Heart left ventricle (tissue), 16 donors: ENCODE results near the gene DMD. TPM values are rescaled to one million over a fixed set of nuclear protein-coding genes. Genes with fewer than 3 reads are reported as not detected.
A peak's percentile ranks its signal among the peaks of the same experiment; 100 is the strongest.
"Not testable (repeated sequence)": the region's sequence is repeated elsewhere in the genome, so short reads cannot be mapped to it uniquely, and the experiment has no call there.

Experiments used
- ATAC-seq, 4 donors: fragments of 200-7000 bp; cut with Tn5 transposase; one replicate each; pipeline ENCODE4 v1.9.1; 2020 to 2022; ENCODE audit warnings: moderate library complexity in 4 of 4, mild to moderate bottlenecking in 3 of 4, moderate number of reproducible peaks in 1 of 4
- DNase-seq, 5 donors: peaks; one replicate each; pipeline ENCODE4 v3.0.0-alpha.2; 2020
- H3K27ac ChIP-seq, 12 donors: fragments of 200-600 bp; sonication (generic) in 4 of 12; one replicate each; pipeline versions ENCODE4 v1.5.0 to v1.8.0; 2016 to 2022; ENCODE audit warnings: mild to moderate bottlenecking in 2 of 12
- H3K27me3 ChIP-seq, 9 donors: fragments of 200-600 bp; sonication (generic) in 2 of 9; one replicate each; pipeline versions ENCODE4 v1.5.1 to v1.8.0; 2016 to 2022; ENCODE audit warnings: mild to moderate bottlenecking in 3 of 9
- H3K36me3 ChIP-seq, 9 donors: fragments of 200-600 bp; sonication (generic) in 2 of 9; one replicate each; pipeline versions ENCODE4 v1.5.0 to v1.8.0; 2018 to 2022; ENCODE audit warnings: mild to moderate bottlenecking in 2 of 9
- H3K4me1 ChIP-seq, 12 donors: fragments of 200-600 bp; sonication (generic) in 4 of 12; one replicate each; pipeline versions ENCODE4 v1.5.0 to v1.8.0; 2016 to 2022; ENCODE audit warnings: mild to moderate bottlenecking in 3 of 12
- H3K4me3 ChIP-seq, 12 donors: fragments of 200-600 bp; sonication (generic) in 4 of 12; one replicate each; pipeline versions ENCODE4 v1.5.0 to v1.8.0; 2017 to 2022; ENCODE audit warnings: mild to moderate bottlenecking in 9 of 12, moderate library complexity in 4 of 12
- H3K9me3 ChIP-seq, 12 donors: fragments of 200-600 bp; sonication (generic) in 4 of 12; one replicate each; pipeline versions ENCODE4 v1.5.0 to v1.8.0; 2016 to 2022; ENCODE audit warnings: mild to moderate bottlenecking in 1 of 12
- POLR2A ChIP-seq, 2 donors: fragments of 450-650 bp; IDR thresholded peaks; one replicate each; pipeline ENCODE4 v1.6.1; 2017; ENCODE audit warnings: antibody characterized with exemption in 2 of 2, mild to moderate bottlenecking in 2 of 2, moderate library complexity in 2 of 2
- WGBS, 4 donors: extraction: QIAGEN DNeasy Blood & Tissue Kit in 2 of 4; methylation state at CpG; one replicate each; pipeline versions ENCODE4 v1.1.5 to v1.1.7; 2013 to 2018; 5-methylcytosine and 5-hydroxymethylcytosine counted together
- intact Hi-C, 10 donors: fragments of 100-400 bp; cut with DNase I; formaldehyde crosslinking; loops; one replicate each; pipeline versions ENCODE4 v1.11.1 to v1.14.2; 2022
- polyA plus RNA-seq, 2 donors: library from polyadenylated mRNA; stranded (reverse); fragments of 200-250 nt; gene quantifications; one replicate each; pipeline ENCODE4 v1.2.3, GENCODE V29; 2013
- total RNA-seq, 9 donors: library from RNA; depleted of rRNA in 2 of 9; stranded (reverse); fragments of >200 nt in 2 of 9; fragmentation: NEBNext Ultra II Directional in 3 of 9; extraction: Animal tissue kit (Norgen Biotek cat#: 25700) in 3 of 9; gene quantifications; one replicate each; pipeline versions ENCODE4 v1.1.0 to v1.2.4, GENCODE V29; 2016 to 2023
- TF ChIP-seq, protein P1 (sequence below), 12 donors: fragments of 200-600 bp; sonication (generic) in 4 of 12; IDR thresholded peaks; one replicate each; pipeline versions ENCODE4 v1.5.0 to v1.8.0; 2018 to 2022; ENCODE audit warnings: antibody characterized with exemption in 12 of 12, mild to moderate bottlenecking in 5 of 12
- donor health status: ischemic (EF 13 %, LVEDD 7.1; RV severe dilation, severe dysfunction).
- donor health status: healthy with polysubstance abuse.
- donor health status: DM: no; HTN: yes; CAD: no.
- donor health status: DM: no; HTN: no; CAD: no.
- donor health status: ischemic (EF 25% LVEDD 6.9; RV normal size, moderate dysfunction).
- donor health status: ischemic (EF 25% LVEDD 5.7; RV mildly dilated, moderate dysfunction).
- donor health status: healthy.
- donor health status: DM: yes; HTN: yes; CAD: no.
- donor health status: ischemic (EF 35%, LVEDD 5.7; RV mildly dilated, moderate dysfunction).
- donor health status: nonischemic (EF 11% LVEDD 7.7; RV severe dilation, severe dysfunction).
- donor health status: DM: yes; HTN: yes; CAD: no.
- donor health status: PGD.
- donor health status: ischemic (EF 29% LVEDD 5.4; RV normal size, mild dysfunction).
- donor health status: nonischemic (EF 23%, LVEDD 6.1; RV moderate dilation, normal function).

DMD gene
- total and polyA plus RNA-seq, 11 donors: 34.7 to 236 (median 162) TPM

DNA sequence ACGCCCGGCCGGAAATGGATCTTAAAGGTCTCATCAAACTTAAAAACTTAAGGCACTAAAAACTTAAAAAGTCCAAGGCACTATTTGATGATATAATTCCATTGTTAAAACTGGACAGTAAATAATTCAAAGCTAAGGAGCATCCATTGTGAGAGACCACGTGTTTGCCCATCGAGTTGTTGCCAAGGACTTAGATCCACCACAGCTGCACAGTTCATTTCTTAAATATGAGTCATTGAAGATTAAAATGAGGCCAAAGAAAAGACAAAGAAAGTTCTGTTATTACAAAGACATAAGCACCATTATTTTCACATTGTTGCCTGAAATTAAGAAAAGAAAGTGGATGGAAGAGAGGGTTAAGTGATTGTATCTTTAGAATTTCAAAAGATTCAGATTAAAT lies 1728.0 kb downstream of the DMD start:
- Histone ChIP-seq H3K4me1 (no peaks in the 10 kb centered on the region), H3K9me3 (no peaks in the 10 kb centered on the region), H3K4me3 (no peak overlapping the region), H3K27me3 (no peaks in the 10 kb centered on the region), H3K27ac (peak overlapping the region in 1 of 12 donors; percentile 48), H3K36me3 (no peaks in the 10 kb centered on the region)
- ATAC-seq (peak in 1 of 4 donors; percentile 65), DNase-seq (no peak)
- intact Hi-C loops: no loop called here
- WGBS, 4 donors: 68 to 77% (median 73%) methylated on average over 5 of the region's 5 CpGs
- TF ChIP-seq POLR2A (IDR thresholded peaks at IDR 0.05): no peak
- TF ChIP-seq, protein P1, sequence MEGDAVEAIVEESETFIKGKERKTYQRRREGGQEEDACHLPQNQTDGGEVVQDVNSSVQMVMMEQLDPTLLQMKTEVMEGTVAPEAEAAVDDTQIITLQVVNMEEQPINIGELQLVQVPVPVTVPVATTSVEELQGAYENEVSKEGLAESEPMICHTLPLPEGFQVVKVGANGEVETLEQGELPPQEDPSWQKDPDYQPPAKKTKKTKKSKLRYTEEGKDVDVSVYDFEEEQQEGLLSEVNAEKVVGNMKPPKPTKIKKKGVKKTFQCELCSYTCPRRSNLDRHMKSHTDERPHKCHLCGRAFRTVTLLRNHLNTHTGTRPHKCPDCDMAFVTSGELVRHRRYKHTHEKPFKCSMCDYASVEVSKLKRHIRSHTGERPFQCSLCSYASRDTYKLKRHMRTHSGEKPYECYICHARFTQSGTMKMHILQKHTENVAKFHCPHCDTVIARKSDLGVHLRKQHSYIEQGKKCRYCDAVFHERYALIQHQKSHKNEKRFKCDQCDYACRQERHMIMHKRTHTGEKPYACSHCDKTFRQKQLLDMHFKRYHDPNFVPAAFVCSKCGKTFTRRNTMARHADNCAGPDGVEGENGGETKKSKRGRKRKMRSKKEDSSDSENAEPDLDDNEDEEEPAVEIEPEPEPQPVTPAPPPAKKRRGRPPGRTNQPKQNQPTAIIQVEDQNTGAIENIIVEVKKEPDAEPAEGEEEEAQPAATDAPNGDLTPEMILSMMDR (IDR thresholded peaks at IDR 0.05): no peak

- intact Hi-C loops: no loop called here
- H3K4me3 ChIP-seq: no peak overlapping the region
- H3K27me3 ChIP-seq: no peaks in the 10 kb centered on the region
- no peaks in the 10 kb centered on the region for H3K4me1 ChIP-seq
- no peaks in the 10 kb centered on the region for H3K9me3 ChIP-seq
- H3K36me3 ChIP-seq: no peaks in the 10 kb centered on the region
- WGBS, 4 donors: 74 to 96% (median 87%) methylated on average over 4 of the region's 4 CpGs
- TF ChIP-seq, protein P1 (IDR thresholded peaks at IDR 0.05): no peak
- TF ChIP-seq POLR2A (IDR thresholded peaks at IDR 0.05): no peak
- no peak for DNase-seq
- no peak overlapping the region for H3K27ac ChIP-seq
- no peak for ATAC-seq
Observed at GRCh38 chrX:31480696-31481095, 1730.7 kb downstream of the DMD start.

DNA sequence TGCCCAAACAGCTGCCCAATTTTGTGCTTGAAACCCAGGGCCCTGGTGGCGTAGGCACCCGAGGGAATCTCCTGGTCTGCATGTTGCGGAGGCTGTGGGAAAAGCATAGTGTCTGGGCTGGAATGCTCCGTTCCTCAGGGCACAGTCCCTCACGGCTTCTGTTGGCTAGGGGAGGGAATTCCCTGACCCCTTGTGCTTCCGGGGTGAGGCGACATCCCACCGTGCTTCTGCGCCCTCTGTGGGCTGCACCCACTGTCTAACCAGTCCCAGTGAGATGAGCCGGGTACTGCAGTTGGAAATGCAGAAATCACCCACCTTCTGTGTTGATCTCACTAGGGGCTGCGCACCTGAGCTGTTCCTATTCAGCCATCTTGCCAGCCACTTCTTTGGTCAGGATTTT lies 1740.1 kb downstream of the DMD start:
- Histone ChIP-seq H3K27ac (no peak overlapping the region), H3K9me3 (peaks cover 0 to 5% (median 0%) of the 10 kb centered on the region in 12 donors), H3K4me1 (no peaks in the 10 kb centered on the region), H3K36me3 (no peaks in the 10 kb centered on the region), H3K4me3 (no peak overlapping the region), H3K27me3 (no peaks in the 10 kb centered on the region)
- no peak for DNase-seq
- 79 to 97% (median 93%) methylated on average over 10 to 11 of the region's 11 CpGs for WGBS, 4 donors
- TF ChIP-seq, protein P1 (IDR thresholded peaks at IDR 0.05): no peak
- no peak for ATAC-seq
- intact Hi-C loops: no loop called here

- H3K36me3 ChIP-seq, H3K9me3 ChIP-seq, H3K4me1 ChIP-seq, ATAC-seq, intact Hi-C loops, H3K27me3 ChIP-seq, H3K27ac ChIP-seq, H3K4me3 ChIP-seq, DNase-seq: not testable (repeated sequence)
- 92 to 97% (median 93%) methylated on average over 6 to 7 of the region's 7 CpGs for WGBS, 4 donors
Observed at GRCh38 chrX:31470753-31471152, 1740.6 kb downstream of the DMD start.

DNA sequence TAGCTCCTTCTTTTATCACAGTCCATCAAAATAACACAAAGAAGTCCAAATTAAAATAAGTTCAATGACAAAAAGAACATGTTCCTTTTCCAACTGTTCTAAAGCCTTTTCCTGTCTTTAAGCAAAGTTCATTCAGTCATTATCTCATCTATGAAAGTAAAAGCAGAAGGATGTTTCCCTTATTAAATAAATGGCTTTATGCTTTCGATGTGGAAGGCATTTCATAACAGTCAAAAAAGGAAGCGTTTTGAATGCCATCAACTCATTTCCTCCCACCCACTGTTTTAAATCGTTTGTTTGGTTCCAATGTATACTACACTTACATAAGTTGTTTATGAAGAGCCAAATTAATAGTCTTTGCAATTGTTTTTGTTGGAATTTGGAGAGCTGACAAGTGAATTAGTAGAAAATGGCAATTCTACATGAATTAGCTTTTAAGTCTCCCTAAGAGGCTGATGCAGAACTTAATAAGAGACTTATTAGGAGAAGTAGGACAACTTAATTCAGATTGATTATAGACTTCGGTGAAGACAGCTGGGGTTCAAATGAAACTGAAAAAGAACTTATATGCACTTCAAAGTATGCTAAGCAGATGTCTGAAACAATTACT lies 1746.9 kb downstream of the DMD start:
- Histone ChIP-seq H3K27me3 (no peaks in the 10 kb centered on the region), H3K4me3 (no peak overlapping the region), H3K27ac (no peak overlapping the region), H3K4me1 (no peaks in the 10 kb centered on the region), H3K9me3 (peaks cover 0 to 6% (median 0%) of the 10 kb centered on the region in 12 donors), H3K36me3 (no peaks in the 10 kb centered on the region)
- DNase-seq (no peak), ATAC-seq (no peak)
- TF ChIP-seq POLR2A (IDR thresholded peaks at IDR 0.05): no peak
- TF ChIP-seq, protein P1 (IDR thresholded peaks at IDR 0.05): no peak
- 36 to 53% (median 47%) methylated on average over 4 of the region's 4 CpGs for WGBS, 4 donors
- intact Hi-C loops: no loop called here
